Kidney (tissue), 14 donors: ENCODE results near the gene ING3. TPM values are rescaled to one million over a fixed set of nuclear protein-coding genes. Genes with fewer than 3 reads are reported as not detected.

Source experiments
- DNase-seq, 5 donors: peaks; one replicate each; pipeline ENCODE4 v3.0.0-alpha.2; 2013 to 2020
- FAIRE-seq: peaks from 2 replicates; lab custom pipeline; 2012; peaks lifted over from hg19 to GRCh38; lab: Jason Lieb, UNC
- H3K27ac ChIP-seq, 2 donors: one replicate each; pipeline ENCODE4 v1.7.0; 2013; ENCODE audit warnings: low read depth in 2 of 2, low read length in 2 of 2, inconsistent platforms in 1 of 2
- H3K27me3 ChIP-seq: one replicate; pipeline ENCODE4 v1.7.1; 2013; ENCODE audit warnings: low read length, inconsistent platforms; ENCODE audit not compliant: control insufficient read depth, insufficient read depth
- H3K36me3 ChIP-seq, 3 donors: one replicate each; pipeline versions ENCODE4 v1.7.0 to v1.7.1; 2013; ENCODE audit warnings: low read length in 3 of 3, control low read depth in 1 of 3, inconsistent platforms in 1 of 3; ENCODE audit not compliant: insufficient read depth in 3 of 3, control insufficient read depth in 2 of 3
- H3K4me1 ChIP-seq, 3 donors: one replicate each; pipeline versions ENCODE4 v1.7.0 to v1.7.1; 2013; ENCODE audit warnings: low read length in 3 of 3, inconsistent platforms in 1 of 3, low read depth in 1 of 3; ENCODE audit not compliant: control insufficient read depth in 2 of 3, insufficient read depth in 2 of 3
- H3K4me3 ChIP-seq, 3 donors: one replicate each; pipeline versions ENCODE4 v1.7.0 to v1.8.1; 2013; ENCODE audit warnings: low read length in 3 of 3, control low read depth in 1 of 3, inconsistent platforms in 1 of 3
- H3K9ac ChIP-seq, 3 donors: one replicate each; pipeline versions ENCODE4 v1.7.0 to v1.7.1; 2013; ENCODE audit warnings: low read length in 3 of 3, control low read depth in 1 of 3, inconsistent platforms in 1 of 3
- H3K9me3 ChIP-seq, 3 donors: one replicate each; pipeline versions ENCODE4 v1.7.0 to v1.7.1; 2013; ENCODE audit warnings: low read length in 3 of 3, control low read depth in 1 of 3, inconsistent platforms in 1 of 3; ENCODE audit not compliant: control insufficient read depth in 2 of 3, insufficient read depth in 1 of 3
- CTCF ChIP-seq: IDR thresholded peaks from 3 replicates; pipeline ENCODE4 v1.5.1; 2012; ENCODE audit warnings: mild to moderate bottlenecking, moderate library complexity, borderline replicate concordance; ENCODE audit not compliant: insufficient read depth; ENCODE audit errors: extremely low read depth
- intact Hi-C: fragments of 100-400 bp; cut with DNase I; formaldehyde crosslinking; loops from one replicate; pipeline ENCODE4 v1.11.1; 2022
- polyA plus RNA-seq: library from polyadenylated mRNA; stranded (reverse); fragments of 350-450 nt; fragmentation: Illumina TruSeq; extraction: RNeasy Lipid Tissue Mini Kit (QIAGEN cat#74804); gene quantifications from one replicate; pipeline ENCODE4 v1.2.3, GENCODE V29; 2014; ENCODE audit warnings: low read depth, low replicate concordance; ENCODE audit not compliant: insufficient read depth
- total RNA-seq: library from RNA; stranded (reverse); fragmentation: NEBNext Ultra II Directional; extraction: Animal tissue kit (Norgen Biotek cat#: 25700); gene quantifications from one replicate; pipeline ENCODE4 v1.2.1, GENCODE V29; 2021
- donor health status: control.
- donor health status: control.
- donor health status: control.
- donor health status: control.
- donor health status: control.
- donor health status: DM: yes; HTN: yes; CAD: no.
- donor health status: Normal renal cell carcinoma (clear cell type).

ING3 gene
- total and polyA plus RNA-seq, 2 donors from 2014 or later, result 5.2 to 20.8 TPM

- Histone ChIP-seq H3K36me3 (no peaks in the 10 kb centered on the region), H3K27ac (no peak overlapping the region), H3K9ac (no peak overlapping the region), H3K9me3 (no peaks in the 10 kb centered on the region), H3K4me1 (no peaks in the 10 kb centered on the region), H3K4me3 (no peak overlapping the region), H3K27me3 (no peaks in the 10 kb centered on the region)
- FAIRE-seq (no peak), DNase-seq (no peak)
- intact Hi-C loops, result no loop called here
- TF ChIP-seq CTCF, result no peak
These were observed 61.7 kb downstream of the ING3 start for GRCh38 chr7:121012170-121012874.

GRCh38 chr7:121012919-121013318 lies 62.3 kb downstream of the ING3 start:
- no peak overlapping the region for H3K9ac ChIP-seq
- H3K4me1 ChIP-seq, result no peaks in the 10 kb centered on the region
- H3K27me3 ChIP-seq, result no peaks in the 10 kb centered on the region
- no peaks in the 10 kb centered on the region for H3K36me3 ChIP-seq
- no peaks in the 10 kb centered on the region for H3K9me3 ChIP-seq
- intact Hi-C loops, result no loop called here
- FAIRE-seq, result no peak
- no peak overlapping the region for H3K4me3 ChIP-seq
- no peak overlapping the region for H3K27ac ChIP-seq
- DNase-seq, result peak in 1 of 5 donors; percentile 36
- TF ChIP-seq CTCF, result no peak

GRCh38 chr7:121015560-121015959 lies 65.0 kb downstream of the ING3 start:
- Histone ChIP-seq H3K9ac (no peak overlapping the region), H3K4me1 (no peaks in the 10 kb centered on the region), H3K4me3 (no peak overlapping the region), H3K27me3 (no peaks in the 10 kb centered on the region), H3K36me3 (no peaks in the 10 kb centered on the region), H3K9me3 (no peaks in the 10 kb centered on the region), H3K27ac (no peak overlapping the region)
- intact Hi-C loops, result no loop called here
- FAIRE-seq, result no peak
- DNase-seq, result no peak
- TF ChIP-seq CTCF, result no peak
